GM19193 (cell line): Measurements from ENCODE around the gene DNMT3A.

ENCODE experiments used
- POLR2A ChIP-seq: IDR thresholded peaks from 4 replicates; pipeline ENCODE4 v1.6.1; 2011; ENCODE audit not compliant: insufficient read depth, insufficient read length; ENCODE audit errors: extremely low read depth

DNMT3A gene

DNA sequence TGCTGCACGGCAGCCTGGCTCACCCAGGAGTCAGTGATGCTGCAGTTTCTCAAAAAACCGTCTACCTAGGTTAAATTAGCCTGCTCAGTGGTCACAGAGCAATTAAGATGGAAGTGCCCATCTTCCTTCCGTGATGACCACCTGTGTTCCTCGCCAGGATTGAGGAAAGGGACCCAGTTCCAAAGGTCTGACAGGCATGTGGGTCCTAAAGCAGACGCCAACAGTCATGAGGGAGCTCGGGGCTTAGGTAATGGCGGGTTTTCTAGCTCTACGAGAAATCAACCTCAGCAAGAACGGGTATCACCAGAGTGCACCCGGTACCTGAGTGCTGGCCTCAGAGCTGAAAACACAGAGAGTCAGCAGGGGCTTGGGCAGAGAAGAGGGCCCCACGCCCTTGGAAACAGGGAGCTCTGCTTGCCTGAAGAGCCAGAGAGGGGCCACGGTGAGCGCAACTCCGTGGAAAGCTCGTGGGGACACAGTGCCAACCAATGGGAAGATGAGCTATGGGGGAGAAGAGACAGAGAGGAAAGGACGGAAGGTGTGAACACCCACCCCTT is 34.3 kb upstream of the DNMT3A start:
- no peak for TF ChIP-seq POLR2A

DNA sequence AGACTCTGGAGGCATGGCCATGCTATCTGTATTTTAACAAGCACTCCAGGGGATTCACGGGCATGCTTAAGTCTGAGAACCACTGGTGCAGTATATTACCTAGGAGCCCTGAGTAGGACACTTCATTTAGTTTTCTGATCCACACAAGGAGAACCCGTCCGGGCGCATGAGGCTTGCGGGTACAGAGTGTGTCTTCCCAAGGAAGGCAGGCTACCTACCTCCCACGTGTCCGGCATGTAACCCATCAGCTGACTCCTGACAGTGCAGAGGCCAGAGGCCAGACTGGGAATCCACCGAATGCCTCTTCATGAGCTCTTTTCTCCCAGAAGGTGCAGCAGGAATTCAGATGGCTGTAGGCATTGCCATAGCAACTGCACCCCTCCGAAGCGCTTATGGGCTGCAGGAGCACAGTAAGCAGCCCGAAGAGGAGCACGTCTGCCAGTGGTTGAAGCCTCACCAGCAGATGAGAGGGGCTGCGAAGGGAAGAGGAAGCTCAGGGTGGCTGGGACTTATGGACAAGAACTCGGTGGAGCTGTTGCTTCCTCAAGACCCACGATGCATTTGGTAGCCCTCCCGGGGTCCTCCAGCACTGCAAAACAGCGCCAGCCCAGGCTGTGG is 33.8 kb upstream of the DNMT3A start:
- no peak for TF ChIP-seq POLR2A

DNA sequence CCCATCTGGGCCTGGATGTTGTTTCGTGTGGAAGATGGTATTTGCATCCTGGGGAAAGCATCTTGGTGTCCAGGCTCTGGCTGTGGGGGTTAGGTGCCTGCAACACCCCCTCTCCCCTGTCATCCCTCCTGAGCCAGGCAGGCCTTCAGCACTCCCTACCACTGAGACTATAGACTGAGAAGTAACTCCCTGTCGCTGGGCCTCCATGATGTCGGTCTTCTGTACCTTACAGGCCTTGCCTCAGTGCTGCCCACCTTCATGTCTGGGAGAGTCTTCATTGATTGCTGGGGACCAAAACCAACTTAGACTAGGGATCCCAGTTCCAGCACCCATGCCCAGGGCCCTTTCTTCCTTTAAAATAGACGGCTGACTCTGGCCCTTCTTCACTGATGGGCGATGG is 33.1 kb upstream of the DNMT3A start:
- TF ChIP-seq POLR2A: no peak

DNA sequence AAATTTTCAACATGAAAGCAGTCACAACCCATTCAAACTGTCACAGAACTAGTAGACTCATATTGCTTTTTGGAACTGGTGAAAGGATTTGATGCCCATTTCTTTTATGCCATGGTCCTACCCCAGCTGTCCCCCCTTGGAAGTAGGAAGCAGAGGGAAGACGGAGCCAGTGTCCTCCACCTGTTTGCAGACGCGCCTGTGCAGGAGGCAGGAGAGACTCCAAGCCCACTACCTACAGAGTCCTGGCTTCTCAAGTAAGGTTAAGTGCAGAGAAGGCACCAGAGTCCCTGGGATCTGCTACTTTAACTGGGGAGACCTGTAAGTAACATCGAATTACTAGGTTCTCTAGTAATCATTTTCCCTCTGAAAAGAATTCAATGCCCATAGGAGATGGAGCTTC is 32.7 kb upstream of the DNMT3A start:
- TF ChIP-seq POLR2A: no peak

GRCh38 chr2:25373269-25373981 is 31.7 kb upstream of the DNMT3A start:
- TF ChIP-seq POLR2A: peak; percentile 19

DNA sequence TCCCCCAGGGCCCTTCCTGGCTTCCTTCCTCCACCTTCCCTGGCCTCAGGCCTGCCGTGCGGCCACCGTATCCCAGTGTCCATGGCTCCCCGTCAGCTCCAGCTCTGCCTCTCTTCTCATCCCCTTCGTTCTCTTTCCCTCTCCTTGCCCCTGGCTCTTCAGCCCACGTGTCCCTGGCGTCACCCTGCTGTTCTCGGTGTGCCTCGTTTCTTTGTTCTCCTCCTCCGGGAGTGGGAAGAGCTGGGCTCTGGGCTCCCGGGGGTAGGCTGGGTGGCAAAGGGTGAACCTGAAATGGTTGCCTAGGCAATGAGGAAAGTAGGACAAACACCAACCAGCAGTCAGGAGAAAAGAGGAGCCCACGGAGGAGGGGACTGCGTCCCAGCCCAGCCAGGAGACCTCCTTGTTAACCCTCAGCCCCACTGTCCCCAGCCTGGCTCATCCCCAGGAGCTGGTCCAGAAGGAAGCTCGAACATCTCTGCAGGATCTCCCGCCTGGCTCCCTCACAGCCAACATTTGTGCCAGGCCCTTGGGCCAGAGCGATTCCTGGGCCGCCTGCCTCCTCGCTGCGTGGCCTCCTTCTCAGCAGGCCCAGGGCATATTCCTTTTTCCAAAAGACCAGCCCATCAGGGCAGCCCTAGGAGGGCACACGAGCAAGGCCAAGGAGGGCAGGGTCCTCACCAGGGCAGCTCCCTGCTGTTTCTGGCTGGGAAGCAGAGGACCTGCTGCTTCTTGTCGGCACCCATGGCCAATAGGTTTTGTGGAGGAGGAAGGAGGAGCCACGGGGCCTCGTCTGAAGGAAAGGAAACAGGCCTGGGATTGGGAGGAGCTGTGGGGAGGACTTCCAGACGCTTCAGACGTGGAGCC is 30.9 kb upstream of the DNMT3A start:
- no peak for TF ChIP-seq POLR2A

GRCh38 chr2:25371253-25372241 is 29.8 kb upstream of the DNMT3A start:
- TF ChIP-seq POLR2A: no peak

GRCh38 chr2:25369876-25370275 is 28.2 kb upstream of the DNMT3A start:
- no peak for TF ChIP-seq POLR2A

GRCh38 chr2:25369439-25369838 is 27.7 kb upstream of the DNMT3A start:
- TF ChIP-seq POLR2A: no peak

DNA sequence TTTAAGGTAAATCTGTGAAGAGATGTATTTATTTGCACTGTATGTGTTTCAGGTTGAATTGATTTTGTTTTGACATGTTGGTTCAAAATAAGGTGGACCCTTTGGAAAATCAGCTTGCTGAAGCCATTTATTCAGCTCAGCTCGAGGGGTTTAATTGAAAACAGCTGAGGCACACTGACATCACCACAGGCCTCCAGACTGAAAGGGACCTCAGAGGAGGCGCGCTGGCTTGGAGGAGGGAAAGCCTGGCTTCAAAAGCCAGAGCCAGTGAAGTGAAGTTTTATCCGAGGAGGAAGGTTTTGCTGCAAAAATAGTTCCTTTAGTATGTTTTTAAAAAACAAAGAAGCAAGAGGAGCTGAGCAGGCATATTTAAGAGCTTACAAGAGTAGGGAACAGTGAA is 26.9 kb upstream of the DNMT3A start:
- TF ChIP-seq POLR2A: no peak

DNA sequence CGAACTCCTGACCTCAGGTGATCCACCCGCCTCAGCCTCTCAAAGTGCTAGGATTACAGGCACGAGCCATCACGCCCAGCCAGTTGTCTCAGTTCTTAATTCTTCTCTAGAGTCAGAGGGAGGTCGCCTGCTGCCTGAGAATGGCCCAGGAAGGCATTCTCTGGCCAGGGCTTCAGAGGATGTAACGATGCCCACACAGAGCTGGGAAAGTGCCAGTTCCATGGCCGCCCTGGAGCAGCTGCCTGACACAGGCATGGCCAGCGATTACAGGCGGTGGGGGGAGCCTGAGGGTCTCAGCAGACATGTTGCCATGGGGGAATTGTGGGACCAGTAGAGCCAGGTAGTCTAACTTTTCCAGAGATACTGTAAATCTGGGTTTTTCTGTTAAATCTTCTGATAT is 25.6 kb upstream of the DNMT3A start:
- TF ChIP-seq POLR2A: no peak

GRCh38 chr2:25366629-25367028 is 24.9 kb upstream of the DNMT3A start:
- TF ChIP-seq POLR2A: no peak

DNA sequence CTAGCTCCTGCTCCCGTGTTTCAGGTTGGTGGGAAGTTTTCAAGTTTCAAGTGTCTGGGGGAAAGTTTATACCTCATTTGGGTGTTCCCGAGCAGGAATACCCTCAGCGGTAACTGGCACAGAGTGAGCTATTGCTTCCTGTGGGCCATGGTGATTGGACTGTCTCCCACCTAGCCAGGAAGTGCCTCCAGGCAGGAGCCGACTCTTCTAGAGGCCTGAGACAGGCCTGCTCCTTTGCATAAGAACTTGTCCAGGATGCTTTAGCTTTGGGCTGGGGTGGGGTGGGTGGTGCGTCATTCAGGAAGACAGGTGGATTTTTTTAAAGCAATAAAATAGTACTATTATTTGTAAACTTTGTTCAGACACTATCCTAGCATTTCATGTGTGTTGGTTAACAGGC is 23.5 kb upstream of the DNMT3A start:
- TF ChIP-seq POLR2A: no peak

GRCh38 chr2:25363733-25364132 is 22.0 kb upstream of the DNMT3A start:
- no peak for TF ChIP-seq POLR2A

DNA sequence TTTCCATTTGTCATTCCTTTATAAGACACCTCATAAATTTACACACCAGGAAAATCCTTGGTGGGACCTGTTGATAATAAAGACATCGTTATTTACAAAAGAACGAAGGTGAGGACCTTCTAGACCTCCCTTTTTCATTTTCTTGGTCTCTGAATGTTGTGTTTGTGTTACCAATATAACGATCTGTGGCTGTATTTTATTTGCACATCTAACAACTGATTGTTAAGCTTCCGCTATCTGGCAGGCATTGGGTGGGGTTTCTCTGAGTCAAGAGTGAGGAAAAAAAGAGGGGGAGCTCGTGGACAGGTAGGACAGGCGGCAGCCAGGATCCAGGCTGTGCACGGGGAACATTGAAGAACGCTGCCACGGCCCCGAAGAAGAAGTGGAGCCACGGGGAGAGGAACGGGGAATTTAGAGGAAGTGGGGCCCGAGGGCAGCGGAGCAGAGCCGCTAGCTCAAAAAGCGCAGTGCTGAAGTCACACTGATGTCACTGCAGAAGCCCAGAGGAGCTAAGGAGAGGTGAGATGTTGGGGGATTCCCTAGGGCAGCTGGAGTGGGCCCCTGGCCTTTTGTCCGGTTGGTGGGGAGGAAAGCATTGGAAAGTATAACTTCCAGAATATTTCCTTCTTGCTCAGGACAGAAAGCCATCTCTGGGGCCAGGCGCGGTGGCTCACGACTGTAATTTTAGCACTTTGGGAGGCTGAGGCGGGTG is 20.9 kb upstream of the DNMT3A start:
- TF ChIP-seq POLR2A: peak; percentile 45

GRCh38 chr2:25362049-25362433 is 20.3 kb upstream of the DNMT3A start:
- peak; percentile 91 for TF ChIP-seq POLR2A
